Tibial artery (tissue), 4 donors: ENCODE measurements around the gene GPSM3.

Experiments used
- DNase-seq, 2 donors: peaks; one replicate each; pipeline ENCODE4 v3.0.0-alpha.2; 2019
- H3K27ac ChIP-seq, 2 donors: fragments of 200-600 bp; sonication (generic) in 1 of 2; 1 replicate in 1 of 2; 2 replicates in 1 of 2; pipeline ENCODE4 v1.5.1; 2018 to 2019; ENCODE audit warnings: mild to moderate bottlenecking in 1 of 2
- H3K27me3 ChIP-seq, 2 donors: fragments of 200-600 bp; sonication (generic) in 1 of 2; one replicate each; pipeline versions ENCODE4 v1.5.1 to v1.6.0; 2016 to 2019
- H3K36me3 ChIP-seq, 3 donors: fragments of 200-600 bp; sonication (generic) in 2 of 3; one replicate each; pipeline ENCODE4 v1.5.1; 2016 to 2019; ENCODE audit warnings: mild to moderate bottlenecking in 2 of 3
- H3K4me1 ChIP-seq, 4 donors: fragments of 200-600 bp; sonication (generic) in 2 of 4; 1 replicate in 3 of 4; 2 replicates in 1 of 4; pipeline ENCODE4 v1.5.1; 2016 to 2019
- H3K4me3 ChIP-seq, 2 donors: fragments of 200-600 bp; sonication (generic) in 1 of 2; 1 replicate in 1 of 2; 2 replicates in 1 of 2; pipeline ENCODE4 v1.5.1; 2018 to 2019; ENCODE audit warnings: mild to moderate bottlenecking in 2 of 2
- H3K9me3 ChIP-seq, 3 donors: fragments of 200-600 bp; sonication (generic) in 1 of 3; one replicate each; pipeline ENCODE4 v1.5.1; 2016 to 2019
- intact Hi-C: fragments of 100-400 bp; cut with DNase I; formaldehyde crosslinking; loops from one replicate; pipeline ENCODE4 v1.15.0; 2023; ENCODE audit warnings: low total_unique reads
- TF ChIP-seq, protein P1 (sequence below), 2 experiments: fragments of 200-600 bp in 1 of 2; fragments of 450-650 bp in 1 of 2; IDR thresholded peaks; one replicate each; pipeline ENCODE4 v1.5.1; 2017 to 2019; ENCODE audit warnings: antibody characterized with exemption in 2 of 2, mild to moderate bottlenecking in 1 of 2, moderate library complexity in 1 of 2

The GPSM3 gene

DNA sequence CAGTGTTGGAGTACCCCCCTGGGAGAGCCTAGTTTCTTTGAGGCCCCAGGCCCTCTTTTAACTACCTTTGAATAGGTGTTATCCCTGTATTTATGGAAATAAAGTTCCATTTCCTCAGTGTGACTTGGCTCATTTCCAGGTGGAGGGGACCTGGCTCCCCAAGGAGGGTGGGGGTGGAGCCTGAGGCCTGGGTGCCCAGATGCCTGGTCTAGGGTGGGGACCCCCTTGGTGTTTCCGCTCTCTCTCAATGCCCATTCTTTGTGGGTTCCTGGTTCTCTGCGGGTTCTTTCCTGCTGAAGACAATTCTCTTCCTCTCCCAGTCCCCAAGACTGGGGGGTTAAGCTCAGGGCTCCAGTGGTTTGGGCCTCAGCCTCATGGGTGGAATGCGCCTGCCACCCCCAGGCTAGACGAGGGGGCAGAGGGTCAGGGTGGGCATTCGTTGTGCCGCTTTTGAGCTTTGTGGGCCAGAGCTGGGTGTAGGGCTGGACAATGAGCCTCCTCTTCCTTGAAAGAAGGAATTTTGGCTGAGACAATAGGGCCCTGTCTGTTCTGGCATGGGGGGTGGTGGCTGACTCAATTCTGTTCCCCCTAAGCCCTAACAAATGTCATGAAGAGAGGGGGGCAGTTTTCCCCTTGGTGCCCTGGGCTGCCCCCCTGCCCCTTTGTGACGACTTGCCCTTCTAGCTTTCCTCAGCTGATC lies 28.7 kb downstream of the GPSM3 start:
- Histone ChIP-seq H3K27ac (peak overlapping the region in 1 of 2 donors; percentile 19), H3K27me3 (no peaks in the 10 kb centered on the region), H3K4me3 (no peak overlapping the region), H3K9me3 (no peaks in the 10 kb centered on the region), H3K4me1 (no peaks in the 10 kb centered on the region), H3K36me3 (peaks cover 28 to 84% (median 53%) of the 10 kb centered on the region in 3 donors)
- TF ChIP-seq, protein P1, sequence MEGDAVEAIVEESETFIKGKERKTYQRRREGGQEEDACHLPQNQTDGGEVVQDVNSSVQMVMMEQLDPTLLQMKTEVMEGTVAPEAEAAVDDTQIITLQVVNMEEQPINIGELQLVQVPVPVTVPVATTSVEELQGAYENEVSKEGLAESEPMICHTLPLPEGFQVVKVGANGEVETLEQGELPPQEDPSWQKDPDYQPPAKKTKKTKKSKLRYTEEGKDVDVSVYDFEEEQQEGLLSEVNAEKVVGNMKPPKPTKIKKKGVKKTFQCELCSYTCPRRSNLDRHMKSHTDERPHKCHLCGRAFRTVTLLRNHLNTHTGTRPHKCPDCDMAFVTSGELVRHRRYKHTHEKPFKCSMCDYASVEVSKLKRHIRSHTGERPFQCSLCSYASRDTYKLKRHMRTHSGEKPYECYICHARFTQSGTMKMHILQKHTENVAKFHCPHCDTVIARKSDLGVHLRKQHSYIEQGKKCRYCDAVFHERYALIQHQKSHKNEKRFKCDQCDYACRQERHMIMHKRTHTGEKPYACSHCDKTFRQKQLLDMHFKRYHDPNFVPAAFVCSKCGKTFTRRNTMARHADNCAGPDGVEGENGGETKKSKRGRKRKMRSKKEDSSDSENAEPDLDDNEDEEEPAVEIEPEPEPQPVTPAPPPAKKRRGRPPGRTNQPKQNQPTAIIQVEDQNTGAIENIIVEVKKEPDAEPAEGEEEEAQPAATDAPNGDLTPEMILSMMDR (IDR thresholded peaks at IDR 0.05) = no peak
- no peak for DNase-seq
- intact Hi-C loops = no loop called here

DNA sequence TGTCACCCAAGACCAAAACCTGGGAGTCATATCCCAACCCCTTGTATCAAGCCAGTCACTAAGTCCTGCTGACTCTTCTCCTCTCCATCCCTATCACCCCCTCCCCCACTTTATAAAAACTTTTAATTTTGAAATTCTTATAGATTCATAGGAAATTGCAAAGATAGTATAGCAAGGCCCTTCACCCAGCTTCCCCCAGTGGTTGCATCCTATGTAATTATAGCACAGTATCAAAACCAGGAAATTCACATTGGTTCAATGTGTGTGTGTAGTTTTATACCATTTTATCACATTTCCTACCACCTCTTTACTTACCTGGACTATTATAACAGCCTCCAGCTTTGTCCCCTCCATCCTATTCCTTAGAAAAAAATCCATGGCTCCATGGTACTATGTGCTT lies 34.4 kb downstream of the GPSM3 start:
- TF ChIP-seq, protein P1 (IDR thresholded peaks at IDR 0.05) = no peak
- intact Hi-C loops = no loop called here
- H3K9me3 ChIP-seq = no peaks in the 10 kb centered on the region
- no peaks in the 10 kb centered on the region for H3K27me3 ChIP-seq
- H3K27ac ChIP-seq = no peak overlapping the region
- peaks cover 18 to 72% (median 26%) of the 10 kb centered on the region in 3 donors for H3K36me3 ChIP-seq
- H3K4me3 ChIP-seq = no peak overlapping the region
- DNase-seq = no peak
- H3K4me1 ChIP-seq = peaks cover 0 to 20% (median 13%) of the 10 kb centered on the region in 4 donors

DNA sequence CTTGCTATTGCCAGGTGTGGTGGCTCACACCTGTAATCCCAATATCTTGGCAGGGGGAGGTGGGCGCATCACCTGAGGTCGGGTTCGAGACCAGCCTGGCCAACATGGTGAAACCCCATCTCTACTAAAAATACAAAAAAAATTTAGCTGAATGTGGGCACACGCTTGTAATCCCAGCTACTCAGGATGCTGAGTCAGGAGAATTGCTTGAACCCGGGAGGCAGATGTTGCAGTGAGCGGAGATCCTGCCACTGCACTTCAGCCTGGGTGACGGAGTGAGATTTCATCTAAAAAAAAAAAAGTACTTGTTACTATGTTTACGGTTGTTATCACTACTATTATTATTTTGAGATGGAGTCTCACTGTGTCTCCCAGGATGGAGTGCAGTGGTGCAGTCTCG lies 35.6 kb downstream of the GPSM3 start:
- H3K36me3 ChIP-seq = peaks cover 13 to 61% (median 17%) of the 10 kb centered on the region in 3 donors
- no peak overlapping the region for H3K4me3 ChIP-seq
- intact Hi-C loops = loop anchor here (2.0 kb wide), 1 partner anchor 18 kb away; no protein-coding TSS in a partner anchor
- H3K27me3 ChIP-seq = no peaks in the 10 kb centered on the region
- TF ChIP-seq, protein P1 (IDR thresholded peaks at IDR 0.05) = no peak
- H3K27ac ChIP-seq = no peak overlapping the region
- H3K9me3 ChIP-seq = no peaks in the 10 kb centered on the region
- DNase-seq = no peak
- peaks cover 0 to 32% (median 23%) of the 10 kb centered on the region in 4 donors for H3K4me1 ChIP-seq

DNA sequence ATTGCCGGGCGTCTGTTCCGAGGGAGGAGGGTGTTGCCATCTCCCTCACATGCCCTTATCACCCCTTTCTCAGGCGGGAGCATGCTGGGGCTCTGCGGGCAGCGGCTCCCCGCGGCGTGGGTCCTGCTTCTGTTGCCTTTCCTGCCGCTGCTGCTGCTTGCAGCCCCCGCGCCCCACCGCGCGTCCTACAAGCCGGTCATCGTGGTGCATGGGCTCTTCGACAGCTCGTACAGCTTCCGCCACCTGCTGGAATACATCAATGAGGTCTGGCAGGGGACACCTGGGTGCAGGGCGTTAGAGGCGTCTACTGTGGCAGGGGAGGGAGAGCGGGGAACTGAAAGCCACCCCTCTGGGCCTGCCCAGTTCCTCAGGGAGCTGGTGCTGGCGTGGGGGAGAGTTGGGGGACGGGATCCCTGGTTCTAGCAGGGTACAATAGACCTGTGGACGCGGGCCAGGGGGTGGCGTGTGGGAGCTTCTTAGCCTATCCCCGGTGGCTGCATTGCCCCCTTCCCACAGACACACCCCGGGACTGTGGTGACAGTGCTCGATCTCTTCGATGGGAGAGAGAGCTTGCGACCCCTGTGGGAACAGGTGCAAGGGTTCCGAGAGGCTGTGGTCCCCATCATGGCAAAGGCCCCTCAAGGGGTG lies 37.8 kb downstream of the GPSM3 start:
- Histone ChIP-seq H3K27ac (peak overlapping the region; percentile 92 to 98), H3K4me1 (peaks cover 0 to 49% (median 39%) of the 10 kb centered on the region in 4 donors), H3K9me3 (no peaks in the 10 kb centered on the region), H3K4me3 (peak overlapping the region; percentile 67 to 81), H3K27me3 (no peaks in the 10 kb centered on the region), H3K36me3 (peaks cover 13 to 41% (median 17%) of the 10 kb centered on the region in 3 donors)
- TF ChIP-seq, protein P1 (IDR thresholded peaks at IDR 0.05) = peak; percentile 57 to 69
- peak; percentile 60 to 83 for DNase-seq
- intact Hi-C loops = loop anchor here (2.0 to 5.0 kb wide), 2 partner anchors 36 to 67 kb away; no protein-coding TSS in a partner anchor

DNA sequence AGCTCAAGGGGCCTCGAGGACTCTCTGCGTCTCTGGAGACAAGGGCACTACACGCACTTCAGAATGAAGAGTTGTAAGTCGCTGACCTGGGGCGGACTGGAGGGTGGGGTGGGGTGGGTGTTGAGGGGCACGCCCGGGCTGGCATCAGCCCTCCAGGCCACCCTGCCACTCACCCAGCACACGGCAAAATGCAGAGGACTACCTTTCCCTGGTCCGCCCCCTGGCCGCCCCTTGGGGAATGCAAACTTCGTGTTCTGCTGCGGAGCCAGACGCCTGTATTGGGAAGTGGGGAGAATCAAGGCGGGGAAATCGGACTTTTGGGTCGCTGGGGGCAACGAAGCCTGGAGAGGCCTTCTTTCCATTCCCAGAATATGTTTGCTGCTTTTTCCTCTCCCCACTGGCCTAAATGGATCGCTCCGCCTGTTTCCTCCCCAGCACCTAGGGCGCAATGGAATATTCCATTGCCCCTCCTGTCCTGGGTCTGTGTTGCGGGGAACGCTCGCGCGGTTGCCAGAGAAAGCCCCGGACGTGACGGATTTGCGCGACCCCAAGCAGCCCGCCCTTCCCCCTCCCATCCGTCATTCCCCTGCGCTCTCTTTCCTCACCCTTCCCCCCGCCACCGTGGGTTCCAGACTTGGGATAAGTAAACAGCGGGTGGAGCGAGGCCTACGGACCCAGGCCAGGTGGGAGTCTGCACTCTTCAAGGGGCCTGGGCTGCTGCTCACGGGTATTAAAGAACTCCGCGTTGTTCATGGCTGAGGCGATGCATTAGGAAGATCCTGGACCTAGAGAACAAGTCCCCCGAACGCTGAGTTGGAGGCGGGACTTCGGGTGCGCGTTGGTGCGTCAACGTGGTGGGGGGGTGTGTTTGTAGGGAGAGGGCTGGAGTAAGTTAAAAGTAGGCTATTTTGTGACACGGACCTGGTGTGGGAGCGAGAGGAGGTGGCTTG lies 38.6 kb downstream of the GPSM3 start, which contains the start of gene PPT2:
Gene PPT2, plus strand, starts transcription at position 578 of the 950 bp plus-strand sequence. CDS start 454 bp downstream, outside the sequence.
- peak within 1 kb of the TSS; percentile 92 to 98 for H3K27ac ChIP-seq
- peak; percentile 94 to 97 for DNase-seq
- H3K27me3 ChIP-seq = no peaks in the 10 kb centered on the region
- no peaks in the 10 kb centered on the region for H3K9me3 ChIP-seq
- peaks cover 0 to 49% (median 39%) of the 10 kb centered on the region in 4 donors for H3K4me1 ChIP-seq
- intact Hi-C loops = loop anchor here (2.0 to 5.0 kb wide), 2 partner anchors 35 to 67 kb away; no protein-coding TSS in a partner anchor
- peak within 1 kb of the TSS; percentile 67 to 81 for H3K4me3 ChIP-seq
- TF ChIP-seq, protein P1 (IDR thresholded peaks at IDR 0.05) = peak in 1 of 2 experiments; percentile 18
- H3K36me3 ChIP-seq = peaks cover 18 to 40% (median 20%) of the 10 kb centered on the region in 3 donors
